GM12878 (cell line): Measurements from ENCODE around the gene ACTA2. TPM values are rescaled to one million over a fixed set of nuclear protein-coding genes. Genes with fewer than 3 reads are reported as not detected.

Experiments
- ATAC-seq: fragments of 200-7000 bp; cut with Tn5 transposase; 3 replicates; pipeline ENCODE4 v1.9.1; 2020; ENCODE audit warnings: mild to moderate bottlenecking, moderate library complexity
- BruUV-seq: library from RNA; stranded (reverse); fragments of 400-500 nt; replicated peaks from 2 replicates; lab custom pipeline; 2021; lab: Mats Ljungman, UMichigan
- CTCF ChIA-PET: fragments of 300-600 bp; sonication (Branson Sonifier 250); formaldehyde crosslinking; extraction: SDS; loops from one replicate; lab custom pipeline; 2021; ENCODE audit warnings: inconsistent platforms; lab: Yijun Ruan, JAX
- POLR2A ChIA-PET: fragments of 350-600 bp; formaldehyde crosslinking; extraction: SDS; loops from one replicate; lab custom pipeline; 2021; ENCODE audit warnings: inconsistent platforms; lab: Charles Lee
- RAD21 ChIA-PET: fragments of 300-600 bp; sonication (Branson Sonifier 250); formaldehyde crosslinking; loops from one replicate; lab custom pipeline; 2023; ENCODE audit warnings: antibody characterized with exemption; ENCODE audit not compliant: unreplicated experiment; lab: Charles Lee
- SMC1A ChIA-PET: fragments of 300-600 bp; sonication (Branson Sonifier 250); formaldehyde crosslinking; loops from one replicate; lab custom pipeline; 2023; ENCODE audit not compliant: unreplicated experiment, uncharacterized antibody; lab: Charles Lee
- DNase-seq: peaks from one replicate; pipeline ENCODE4 v3.0.0-alpha.2; 2011; ENCODE audit warnings: low read depth, low spot score
- FAIRE-seq: peaks from 3 replicates; lab custom pipeline; 2011; peaks lifted over from hg19 to GRCh38; lab: Jason Lieb, UNC
- H2AFZ ChIP-seq: 2 replicates; pipeline ENCODE4 v1.6.0; 2011; ENCODE audit warnings: low read depth, low read length, control low read depth; ENCODE audit not compliant: control insufficient read depth
- H3K27ac ChIP-seq: 2 replicates; pipeline ENCODE4 v1.5.1; 2011; ENCODE audit warnings: control low read depth; ENCODE audit not compliant: control insufficient read depth, insufficient read depth
- H3K27me3 ChIP-seq, 2 experiments: replicated peaks in 1 of 2; 2 replicates each; pipeline versions ENCODE4 v1.6.0 to v1.6.1; 2011; ENCODE audit warnings: low read length in 1 of 2; ENCODE audit not compliant: control insufficient read depth in 2 of 2, insufficient read depth in 2 of 2
- H3K36me3 ChIP-seq, 2 experiments: 2 replicates each; pipeline ENCODE4 v1.5.1; 2011; ENCODE audit warnings: low read length in 1 of 2; ENCODE audit not compliant: control insufficient read depth in 2 of 2, insufficient read depth in 2 of 2
- H3K4me1 ChIP-seq: 2 replicates; pipeline ENCODE4 v1.6.1; 2011; ENCODE audit warnings: mild to moderate bottlenecking, low read length, moderate library complexity, mixed read lengths; ENCODE audit not compliant: control insufficient read depth, insufficient read depth
- H3K4me2 ChIP-seq: 2 replicates; pipeline ENCODE4 v1.6.0; 2011; ENCODE audit warnings: control low read depth; ENCODE audit not compliant: control insufficient read depth, insufficient read depth
- H3K4me3 ChIP-seq: fragments of 200-600 bp; sonication (generic); 2 replicates; pipeline ENCODE4 v1.5.1; 2016
- H3K79me2 ChIP-seq: 2 replicates; pipeline ENCODE4 v1.6.0; 2011; ENCODE audit warnings: low read length; ENCODE audit not compliant: control insufficient read depth, insufficient read depth
- H3K9ac ChIP-seq: 2 replicates; pipeline ENCODE4 v1.8.0; 2011; ENCODE audit warnings: low read length, control low read depth, mixed read lengths; ENCODE audit not compliant: control insufficient read depth, insufficient read depth
- H3K9me3 ChIP-seq: replicated peaks from 3 replicates; pipeline ENCODE4 v1.5.1; 2011; ENCODE audit warnings: mild to moderate bottlenecking, low read length; ENCODE audit not compliant: control insufficient read depth, insufficient read depth
- H4K20me1 ChIP-seq: 2 replicates; pipeline ENCODE4 v1.6.0; 2011; ENCODE audit not compliant: control insufficient read depth, insufficient read depth
- BRCA1 ChIP-seq: IDR thresholded peaks from 2 replicates; pipeline ENCODE4 v1.6.1; 2011; ENCODE audit warnings: low read depth, low read length, improper control_type of control experiment
- NFYB ChIP-seq: IDR thresholded peaks from 2 replicates; pipeline ENCODE4 v1.6.1; 2011; ENCODE audit warnings: low read depth, mild to moderate bottlenecking, low read length, improper control_type of control experiment, moderate library complexity; ENCODE audit not compliant: insufficient read depth
- POLR2AphosphoS2 ChIP-seq: IDR thresholded peaks from 2 replicates; pipeline ENCODE4 v1.6.1; 2011; ENCODE audit warnings: low read depth, mild to moderate bottlenecking, low read length, improper control_type of control experiment, moderate library complexity
- SMARCA5 ChIP-seq: fragments of 450-650 bp; IDR thresholded peaks from 2 replicates; pipeline ENCODE4 v1.6.1; 2017; ENCODE audit warnings: mild to moderate bottlenecking
- ZBTB40 ChIP-seq: fragments of 450-650 bp; IDR thresholded peaks from 2 replicates; pipeline ENCODE4 v1.6.1; 2016; ENCODE audit warnings: mild to moderate bottlenecking, moderate library complexity, borderline replicate concordance
- WGBS: methylation state at CpG from one replicate; pipeline ENCODE4 v1.1.6; 2016; ENCODE audit warnings: low lambda C conversion rate; ENCODE audit not compliant: insufficient replicate concordance, insufficient coverage; ENCODE audit errors: missing lambda C conversion rate; 5-methylcytosine and 5-hydroxymethylcytosine counted together
- in situ Hi-C: fragments of 300-500 bp; cut with MboI; formaldehyde crosslinking; loops from 9 replicates; pipeline ENCODE4 v1.14.3; 2018; ENCODE audit warnings: mixed read lengths
- intact Hi-C: fragments of 100-400 bp; cut with micrococcal nuclease; formaldehyde crosslinking; loops from one replicate; pipeline ENCODE4 v1.14.2; 2022; ENCODE audit not compliant: unreplicated experiment
- polyA plus RNA-seq, 11 experiments: library from polyadenylated mRNA; depleted of rRNA in 4 of 11; unstranded in 6 of 11; stranded (reverse) in 5 of 11; fragments of >200 nt; fragmentation: Nextera tagmentation in 4 of 11; fragmentation: Illumina TruSeq in 1 of 11; extraction: Ambion mirVana in 4 of 11; extraction: Trizol in 1 of 11; gene quantifications; 1 replicate in 1 of 11; 2 replicates in 10 of 11; pipeline versions ENCODE4 v1.2.1 to v1.2.3, GENCODE V29; 2011 to 2016; ENCODE audit warnings: inconsistent platforms in 2 of 11, missing spikeins in 2 of 11, low read depth in 1 of 11
- total RNA-seq, 4 experiments: library from RNA; depleted of rRNA in 3 of 4; stranded (reverse); fragments of >200 nt in 3 of 4; fragmentation: Illumina TruSeq in 1 of 4; extraction: Trizol in 1 of 4; gene quantifications; 2 replicates each; pipeline versions ENCODE4 v1.2.1 to v1.2.3, GENCODE V29; 2013 to 2021

Gene ACTA2
- total and polyA plus RNA-seq, 10 of the 15 experiments (the other 5 are each of a cell fraction or from before 2014, with no cell fraction given), result 7.4 to 78.2 (median 32.4) TPM

- ChIA-PET CTCF (interaction anchor here (0.7 to 1.8 kb wide), 8 partner anchors 28 to 236 kb away, joined by 3 to 7 read pairs (median 3); no protein-coding TSS in a partner anchor), SMC1A (interaction anchor here (0.8 to 2.9 kb wide), 6 partner anchors 10 to 267 kb away, joined by 3 to 10 read pairs (median 5); no protein-coding TSS in a partner anchor), RAD21 (interaction anchor here (0.6 to 1.4 kb wide), 3 partner anchors 71 to 146 kb away, joined by 3 to 4 read pairs (median 3); no protein-coding TSS in a partner anchor), POLR2A (no interaction called here)
- intact Hi-C loops (no loop called here), in situ Hi-C loops (loop anchor here (5.0 kb wide), 1 partner anchor 45 kb away; no protein-coding TSS in a partner anchor)
- Histone ChIP-seq H3K4me1 (peaks cover 3% of the 10 kb centered on the region), H3K36me3 (no peaks in the 10 kb centered on the region), H3K4me3 (no peak overlapping the region), H3K9ac (no peak overlapping the region), H4K20me1 (no peaks in the 10 kb centered on the region), H3K79me2 (no peaks in the 10 kb centered on the region; the same call in 1 of the 2 replicates), H3K27me3 (no peaks in the 10 kb centered on the region), H3K9me3 (no peaks in the 10 kb centered on the region), H2AFZ (no peak overlapping the region), H3K27ac (no peak overlapping the region), H3K4me2 (no peak overlapping the region)
- no TSS peak for BruUV-seq
- TF ChIP-seq NFYB (peak; percentile 71), BRCA1 (no peak)
- DNase-seq (no peak), ATAC-seq (no peak), FAIRE-seq (no peak)
- WGBS, result 71% methylated on average over 2 of the region's 2 CpGs
Measured at GRCh38 chr10:88982366-88982765, 29.8 kb upstream of the ACTA2 start.

- Histone ChIP-seq H3K79me2 (no peaks in the 10 kb centered on the region), H2AFZ (no peak overlapping the region), H3K9ac (no peak overlapping the region), H3K4me3 (no peak overlapping the region), H3K4me2 (no peak overlapping the region), H3K36me3 (no peaks in the 10 kb centered on the region), H3K27ac (no peak overlapping the region), H3K9me3 (no peaks in the 10 kb centered on the region), H3K27me3 (no peaks in the 10 kb centered on the region), H4K20me1 (no peaks in the 10 kb centered on the region), H3K4me1 (no peaks in the 10 kb centered on the region)
- POLR2A ChIA-PET, result no interaction called here
- FAIRE-seq (no peak), ATAC-seq (no peak), DNase-seq (no peak)
- in situ Hi-C loops, result loop anchor here (5.0 kb wide), 1 partner anchor 44 kb away; no protein-coding TSS in a partner anchor
- 96% methylated on average over 5 of the region's 5 CpGs for WGBS
- RAD21 ChIA-PET, result no interaction called here
- no TSS peak for BruUV-seq
- SMC1A ChIA-PET, result no interaction called here
- CTCF ChIA-PET, result interaction anchor here (1.3 to 1.8 kb wide), 5 partner anchors 36 to 237 kb away, joined by 3 to 7 read pairs (median 5); no protein-coding TSS in a partner anchor
- intact Hi-C loops, result no loop called here
- TF ChIP-seq SMARCA5 (no peak), POLR2AphosphoS2 (no peak), ZBTB40 (no peak)
Measured at GRCh38 chr10:88981435-88981834, 28.9 kb upstream of the ACTA2 start.
